Measurements from ENCODE around the gene FGFR2. TPM values are rescaled to one million over a fixed set of nuclear protein-coding genes. Genes with fewer than 3 reads are reported as not detected.

FGFR2 gene
- total RNA-seq, 1 experiment from 2014 or later, result 135 TPM

GRCh38 chr10:121459279-121459621, 139.0 kb downstream of the FGFR2 start:
- Histone ChIP-seq H3K79me1 (ENCODE audit: insufficient read depth, low read depth, low read length, poor library complexity, severe bottlenecking) (no peaks in the 10 kb centered on the region), H3K14ac (ENCODE audit: insufficient read depth, low read length) (no peak overlapping the region), H3T11ph (ENCODE audit: low read length) (no peak overlapping the region), H3K4me1 (ENCODE audit: insufficient read depth, low read length) (peaks cover 14% of the 10 kb centered on the region; the same call in 1 of the 2 replicates), H2BK15ac (ENCODE audit: low read depth, low read length) (no peak overlapping the region), H3K4ac (ENCODE audit: low read depth, low read length) (no peak overlapping the region), H2BK5ac (ENCODE audit: insufficient read length, low read length) (no peak overlapping the region), H3K27me3 (ENCODE audit: insufficient read depth, low read length) (no peaks in the 10 kb centered on the region), H3K9me3 (ENCODE audit: control insufficient read depth, low read depth, low read length) (no peaks in the 10 kb centered on the region), H2BK120ac (ENCODE audit: low read depth, low read length, poor library complexity, severe bottlenecking) (no peak overlapping the region), H3K27ac (ENCODE audit: insufficient read length, low read depth, low read length) (no peak overlapping the region), H4K5ac (ENCODE audit: insufficient read length, low read depth, low read length) (no peak overlapping the region), H3K79me2 (ENCODE audit: insufficient read depth, low read length) (no peaks in the 10 kb centered on the region), H3K56ac (ENCODE audit: insufficient read length, low read depth, low read length) (no peak overlapping the region), H3K23me2 (ENCODE audit: insufficient read length, low read depth, low read length, poor library complexity, severe bottlenecking) (no peaks in the 10 kb centered on the region), H3K23ac (ENCODE audit: insufficient read length, low read depth, low read length) (no peak overlapping the region), H2BK12ac (ENCODE audit: insufficient read length, low read depth, low read length) (no peak overlapping the region), H3K9ac (ENCODE audit: extremely low read depth, insufficient read length, low read length) (no peak overlapping the region), H3K4me2 (ENCODE audit: insufficient read depth, insufficient read length, low read length) (no peak overlapping the region), H4K8ac (replicated peaks; ENCODE audit: insufficient read length, low read depth, low read length) (no peak overlapping the region), H2BK20ac (ENCODE audit: low read depth, low read length, poor library complexity, severe bottlenecking) (no peak overlapping the region), H3K18ac (ENCODE audit: insufficient read length, low read depth, low read length) (no peak overlapping the region), H2AK5ac (ENCODE audit: insufficient read length, low read length) (no peak overlapping the region), H2AFZ (ENCODE audit: low read length) (no peak overlapping the region), H4K20me1 (ENCODE audit: control insufficient read depth, insufficient read depth, insufficient read length) (no peaks in the 10 kb centered on the region), H4K91ac (ENCODE audit: insufficient read length, low read depth, low read length) (no peak overlapping the region)
- Mint-ChIP-seq H3K4me3 (no peak overlapping the region; a peak in 2 of 5 replicates), H3K4me1 (peaks cover 33 to 38% of the 10 kb centered on the region in 2 experiments), H3K9me3 (no peaks in the 10 kb centered on the region; a peak in 2 of 5 replicates), H3K27me3 (ENCODE audit: low read depth) (no peaks in the 10 kb centered on the region; the same call in none of the 2 replicates), H3K27ac (peak overlapping the region; percentile 83 to 94 (median 86)), H3K36me3 (ENCODE audit: insufficient read depth in 1 of 3, low read depth in 3 of 3) (no peaks in the 10 kb centered on the region; a peak in 1 of 7 replicates)
- no peak for TF ChIP-seq CTCF (conservative IDR thresholded peaks at IDR 0.05)
- no peak for DNase-seq
- WGBS (ENCODE audit: extremely low coverage, insufficient read length, low lambda C conversion rate), result no CpG with 5 or more reads among the region's 6 CpGs

Data from H9 (cell line).